GM21526 (cell line): ENCODE data around the gene LTA.

Experiments
- ATAC-seq: cut with Tn5 transposase; IDR thresholded peaks from one replicate; pipeline ENCODE4 v1.9.1; 2021; ENCODE audit warnings: moderate library complexity; ENCODE audit not compliant: unreplicated experiment, low FRiP score

LTA gene, protein sequence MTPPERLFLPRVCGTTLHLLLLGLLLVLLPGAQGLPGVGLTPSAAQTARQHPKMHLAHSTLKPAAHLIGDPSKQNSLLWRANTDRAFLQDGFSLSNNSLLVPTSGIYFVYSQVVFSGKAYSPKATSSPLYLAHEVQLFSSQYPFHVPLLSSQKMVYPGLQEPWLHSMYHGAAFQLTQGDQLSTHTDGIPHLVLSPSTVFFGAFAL

DNA sequence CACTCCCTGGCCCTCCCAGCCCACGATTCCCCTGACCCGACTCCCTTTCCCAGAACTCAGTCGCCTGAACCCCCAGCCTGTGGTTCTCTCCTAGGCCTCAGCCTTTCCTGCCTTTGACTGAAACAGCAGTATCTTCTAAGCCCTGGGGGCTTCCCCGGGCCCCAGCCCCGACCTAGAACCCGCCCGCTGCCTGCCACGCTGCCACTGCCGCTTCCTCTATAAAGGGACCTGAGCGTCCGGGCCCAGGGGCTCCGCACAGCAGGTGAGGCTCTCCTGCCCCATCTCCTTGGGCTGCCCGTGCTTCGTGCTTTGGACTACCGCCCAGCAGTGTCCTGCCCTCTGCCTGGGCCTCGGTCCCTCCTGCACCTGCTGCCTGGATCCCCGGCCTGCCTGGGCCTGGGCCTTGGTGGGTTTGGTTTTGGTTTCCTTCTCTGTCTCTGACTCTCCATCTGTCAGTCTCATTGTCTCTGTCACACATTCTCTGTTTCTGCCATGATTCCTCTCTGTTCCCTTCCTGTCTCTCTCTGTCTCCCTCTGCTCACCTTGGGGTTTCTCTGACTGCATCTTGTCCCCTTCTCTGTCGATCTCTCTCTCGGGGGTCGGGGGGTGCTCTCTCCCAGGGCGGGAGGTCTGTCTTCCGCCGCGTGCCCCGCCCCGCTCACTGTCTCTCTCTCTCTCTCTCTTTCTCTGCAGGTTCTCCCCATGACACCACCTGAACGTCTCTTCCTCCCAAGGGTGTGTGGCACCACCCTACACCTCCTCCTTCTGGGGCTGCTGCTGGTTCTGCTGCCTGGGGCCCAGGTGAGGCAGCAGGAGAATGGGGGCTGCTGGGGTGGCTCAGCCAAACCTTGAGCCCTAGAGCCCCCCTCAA lies at the start of gene LTA:
Gene LTA (plus strand): TSS at position 249 of the 871 bp plus-strand sequence. CDS start 454 bp downstream, at position 703.
- peak; percentile 39 for ATAC-seq

- ATAC-seq: no peak
Measured at GRCh38 chr6:31525553-31525931, 46.5 kb upstream of the LTA start.

DNA sequence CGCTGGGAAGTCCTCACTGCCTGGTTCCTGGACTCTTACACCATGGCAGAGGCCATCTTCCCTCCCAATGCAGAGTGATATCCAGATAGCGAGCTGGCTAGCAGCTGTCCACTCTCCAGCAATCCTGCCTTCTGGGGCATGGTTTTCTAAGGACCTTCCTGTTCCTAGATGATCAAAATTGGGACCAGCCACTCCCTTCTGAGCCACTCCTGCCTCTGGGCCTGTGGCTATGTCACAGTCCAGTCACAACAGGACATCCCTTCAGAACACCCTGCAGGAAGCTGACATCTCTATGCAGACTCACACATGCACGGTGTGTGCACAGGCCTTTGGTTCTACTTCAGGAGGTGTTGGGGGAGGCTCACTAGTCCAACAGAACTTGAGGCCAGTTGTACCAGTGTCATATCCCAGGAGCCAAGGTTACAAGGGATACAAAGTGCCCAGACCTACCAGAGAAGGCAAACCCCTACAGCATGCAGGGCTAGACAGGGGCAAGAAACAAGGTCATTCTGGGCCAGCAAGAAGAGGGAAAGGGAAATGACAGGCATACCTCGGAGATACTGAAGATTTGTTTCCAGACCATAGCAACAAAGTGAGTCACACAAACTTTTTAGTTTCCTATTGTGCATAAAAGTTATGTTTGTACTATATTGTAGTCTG lies 46.0 kb upstream of the LTA start:
- no peak for ATAC-seq

GRCh38 chr6:31528307-31528777 lies 43.7 kb upstream of the LTA start:
- no peak for ATAC-seq

DNA sequence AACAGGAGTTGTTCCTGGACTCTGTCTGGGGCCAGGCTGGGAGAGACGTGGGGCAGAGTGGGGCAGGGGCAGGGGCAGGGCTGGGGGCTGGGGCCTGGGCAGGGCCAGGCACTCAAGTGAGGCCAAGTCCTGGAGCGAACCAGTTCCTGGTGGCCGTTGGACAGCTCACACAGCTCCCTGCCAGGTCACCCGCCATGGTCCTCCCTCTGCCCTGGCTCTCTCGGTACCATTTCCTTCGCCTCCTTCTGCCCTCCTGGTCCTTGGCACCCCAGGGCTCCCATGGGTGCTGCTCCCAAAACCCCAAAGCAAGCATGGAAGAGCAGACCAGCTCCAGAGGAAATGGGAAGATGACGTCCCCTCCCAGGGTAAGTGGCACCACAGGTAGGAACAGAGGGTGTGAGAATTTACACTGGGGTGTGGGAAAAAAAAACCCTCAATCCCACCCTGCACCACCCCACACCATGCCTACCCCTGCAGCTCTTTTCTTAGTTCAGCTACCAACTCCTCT lies 43.2 kb upstream of the LTA start, which contains the start of gene MCCD1:
Gene MCCD1 (plus strand): TSS at position 142 of the 508 bp plus-strand sequence. CDS start 53 bp downstream, at position 195.
- no peak for ATAC-seq

DNA sequence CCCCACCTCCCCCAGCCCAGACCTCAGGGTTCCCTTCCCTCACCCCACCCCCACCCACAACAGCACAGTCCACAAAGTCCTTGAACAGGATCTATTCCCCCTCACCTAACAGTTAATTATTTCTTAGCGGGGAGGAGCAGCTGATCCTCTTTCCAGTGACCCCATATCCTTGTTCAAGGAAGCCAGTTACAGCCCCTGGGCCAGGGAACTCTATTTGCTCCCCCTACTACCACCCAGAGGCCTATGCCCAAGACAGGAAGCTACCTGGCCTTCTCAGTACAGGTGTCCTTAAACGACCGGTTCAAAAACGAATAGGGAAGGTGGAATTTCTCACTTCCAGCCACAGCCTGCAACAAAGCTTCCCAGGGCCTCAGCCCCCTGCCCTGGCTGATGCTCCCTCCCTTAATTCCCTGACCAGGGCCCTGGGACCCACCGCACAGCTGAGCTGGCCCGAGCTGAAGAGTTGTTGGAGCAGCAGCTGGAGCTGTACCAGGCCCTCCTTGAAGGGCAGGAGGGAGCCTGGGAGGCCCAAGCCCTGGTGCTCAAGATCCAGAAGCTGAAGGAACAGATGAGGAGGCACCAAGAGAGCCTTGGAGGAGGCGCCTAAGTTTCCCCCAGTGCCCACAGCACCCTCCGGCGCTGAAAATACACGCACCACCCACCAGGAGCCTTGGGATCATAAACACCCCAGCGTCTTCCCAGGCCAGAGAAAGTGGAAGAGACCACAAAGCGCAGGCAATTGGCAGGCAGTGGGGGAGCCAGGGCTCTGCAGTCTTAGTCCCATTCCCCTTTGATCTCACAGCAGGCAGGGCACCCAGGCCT lies 42.5 kb upstream of the LTA start:
- no peak for ATAC-seq

- no peak for ATAC-seq
Measured at GRCh38 chr6:31530659-31531058, 41.4 kb upstream of the LTA start.

DNA sequence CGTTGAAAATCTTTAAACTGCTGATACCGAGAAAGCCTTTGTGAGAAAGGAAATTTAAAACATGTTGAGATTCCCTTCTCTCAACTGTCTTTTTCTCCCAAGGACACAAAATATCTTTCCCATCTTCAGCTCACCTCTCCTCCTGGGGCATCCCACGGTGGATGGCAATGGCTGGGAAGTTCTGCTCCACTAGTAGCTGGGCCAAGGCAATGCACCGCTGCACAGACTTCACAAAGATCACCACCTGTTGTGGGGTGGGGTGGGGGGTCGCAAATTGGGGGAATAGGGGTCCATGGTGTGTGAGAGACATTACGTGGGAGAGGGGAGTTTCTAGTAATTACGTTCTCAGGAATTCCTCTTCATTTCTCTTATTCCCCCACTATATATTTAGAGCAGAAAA lies 40.9 kb upstream of the LTA start:
- no peak for ATAC-seq

GRCh38 chr6:31531771-31532643 lies 40.1 kb upstream of the LTA start:
- no peak for ATAC-seq

GRCh38 chr6:31532644-31533454 lies 39.2 kb upstream of the LTA start:
- no peak for ATAC-seq

GRCh38 chr6:31533455-31533841 lies 38.6 kb upstream of the LTA start:
- no peak for ATAC-seq

DNA sequence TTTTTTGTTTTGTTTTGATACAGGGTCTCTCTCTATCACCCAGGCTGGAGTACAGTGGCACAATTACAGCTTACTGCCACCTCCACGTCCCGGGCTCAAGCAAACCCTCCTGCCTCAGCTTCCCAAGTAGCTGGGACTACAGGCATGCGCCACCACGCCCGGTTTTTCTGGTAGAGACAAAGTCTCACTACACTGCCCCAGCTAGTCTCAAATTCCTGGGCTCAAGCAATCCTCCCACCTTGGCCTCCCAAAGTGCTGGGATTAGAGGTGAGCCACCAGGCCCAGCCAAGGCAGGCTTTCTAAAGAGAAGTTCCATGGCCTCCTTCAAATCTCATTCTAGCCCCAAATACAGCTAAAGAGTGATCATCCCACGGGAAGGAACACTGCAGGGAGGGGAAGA lies 38.1 kb upstream of the LTA start:
- ATAC-seq: no peak

DNA sequence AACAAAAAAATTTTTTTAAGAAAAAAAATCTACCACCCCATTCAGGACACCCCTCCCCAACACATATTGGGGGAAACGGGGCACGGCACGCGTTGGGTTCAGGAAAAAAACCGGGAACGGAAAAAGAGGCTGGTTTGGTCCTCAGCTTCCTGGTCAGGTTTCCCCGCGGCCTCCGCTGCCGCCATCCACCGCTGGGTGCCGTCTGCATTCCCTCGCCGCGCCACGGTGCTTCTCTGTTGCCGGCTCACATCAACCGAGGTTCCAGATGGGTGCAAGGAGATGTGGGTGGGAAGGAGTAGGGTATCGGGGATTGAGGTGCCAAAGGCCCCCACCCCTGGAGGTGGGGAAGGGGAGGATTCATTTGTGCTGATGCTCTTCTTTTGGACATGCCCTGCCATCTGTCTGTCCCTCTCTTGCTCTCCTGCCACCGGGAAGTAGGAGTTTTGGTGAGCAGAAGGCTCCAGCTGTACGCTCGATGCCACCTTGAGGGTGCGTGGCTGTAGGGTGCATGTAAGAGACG lies 37.5 kb upstream of the LTA start:
- ATAC-seq: no peak

DNA sequence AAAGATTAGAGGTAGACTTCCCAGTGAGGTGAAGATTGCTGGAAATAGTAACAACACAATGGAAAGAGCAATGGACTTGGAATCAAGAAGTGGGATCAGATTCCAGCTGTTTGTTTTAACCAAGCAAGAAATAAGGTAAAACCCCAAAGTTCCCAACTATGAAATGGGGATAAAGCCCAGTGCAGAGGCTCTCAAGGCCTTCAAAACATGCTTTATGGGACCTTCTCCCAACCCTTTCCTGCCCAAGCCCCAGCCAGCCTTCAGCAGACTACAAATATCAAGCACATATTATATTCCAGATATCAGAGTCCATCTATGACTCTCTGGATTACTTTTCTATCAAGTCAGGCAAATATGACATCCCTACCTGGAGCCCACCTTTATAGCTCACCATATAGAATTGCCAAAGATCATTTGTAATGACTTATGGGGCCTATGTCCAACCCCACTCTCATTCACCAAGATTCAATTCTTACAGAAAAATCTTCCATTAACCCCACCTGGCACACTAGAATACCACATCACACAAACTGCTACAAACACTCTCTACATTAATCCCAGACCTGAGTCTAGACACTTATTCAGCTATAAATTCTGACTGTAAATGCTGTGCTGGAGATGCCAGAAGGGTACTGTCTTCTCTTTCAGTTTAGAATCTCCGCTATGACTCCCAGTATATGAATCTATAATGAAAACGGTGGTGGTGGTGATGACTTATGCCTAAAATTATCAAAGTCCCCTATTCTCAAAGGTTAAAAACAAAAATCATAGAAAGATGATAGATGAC lies 36.4 kb upstream of the LTA start:
- ATAC-seq: no peak

DNA sequence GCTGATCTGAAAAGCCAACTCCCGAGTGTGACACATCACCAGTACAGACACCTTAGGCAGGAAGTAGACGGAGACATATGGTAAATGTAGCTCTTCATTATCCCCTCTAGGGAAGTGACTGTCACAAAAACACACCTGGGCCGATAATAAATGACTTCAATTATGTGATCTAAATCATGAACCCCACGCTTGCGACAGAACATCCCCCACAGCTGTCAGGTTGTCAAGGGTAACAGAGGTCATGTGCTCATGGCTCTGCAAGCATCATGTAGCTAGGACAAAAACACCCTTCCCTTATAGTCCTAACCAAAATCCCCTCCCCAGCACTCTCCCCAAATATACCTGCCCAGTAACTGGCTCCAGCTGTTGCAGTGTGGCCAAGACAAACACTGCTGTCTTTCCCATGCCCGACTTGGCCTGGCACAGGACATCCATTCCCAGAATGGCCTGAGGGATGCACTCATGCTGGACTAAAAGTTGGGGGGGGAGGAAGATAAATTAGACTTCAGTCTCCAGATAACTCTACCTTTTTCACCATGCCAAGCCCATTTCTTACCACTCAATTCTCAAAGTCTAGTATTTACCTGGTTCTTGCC lies 33.2 kb upstream of the LTA start:
- ATAC-seq: no peak

GRCh38 chr6:31540640-31541039 lies 31.4 kb upstream of the LTA start:
- no peak for ATAC-seq

DNA sequence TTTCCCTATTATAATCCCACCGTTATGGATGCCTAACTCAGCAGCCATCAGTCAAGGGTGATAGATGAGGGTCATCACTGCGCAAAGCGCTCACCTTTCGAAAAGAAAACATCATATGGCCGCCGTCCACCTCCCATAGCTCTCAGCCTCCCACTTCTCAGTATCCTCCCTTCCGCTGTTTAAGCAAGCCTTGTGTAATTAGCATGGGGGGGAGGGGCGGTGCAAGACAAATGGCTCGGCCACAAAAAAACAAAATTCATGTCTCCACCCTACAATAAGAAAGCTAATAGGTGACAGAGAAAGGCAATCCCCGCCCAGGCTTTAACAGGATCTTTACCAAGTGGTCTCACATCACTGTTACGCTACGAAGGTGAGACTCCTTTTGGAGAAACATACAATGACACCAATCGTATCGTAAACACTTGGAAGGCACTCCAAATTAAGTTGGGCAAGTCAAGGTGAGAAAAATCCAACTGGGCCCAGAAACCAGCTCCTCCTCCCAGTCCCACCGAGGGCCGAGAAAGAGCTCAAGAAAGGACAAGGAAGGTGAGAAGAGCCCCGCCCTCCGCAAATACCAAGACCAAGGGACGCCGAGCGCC lies 30.9 kb upstream of the LTA start:
- no peak for ATAC-seq
